Measurements from ENCODE around the gene TRABD2B.

DNA sequence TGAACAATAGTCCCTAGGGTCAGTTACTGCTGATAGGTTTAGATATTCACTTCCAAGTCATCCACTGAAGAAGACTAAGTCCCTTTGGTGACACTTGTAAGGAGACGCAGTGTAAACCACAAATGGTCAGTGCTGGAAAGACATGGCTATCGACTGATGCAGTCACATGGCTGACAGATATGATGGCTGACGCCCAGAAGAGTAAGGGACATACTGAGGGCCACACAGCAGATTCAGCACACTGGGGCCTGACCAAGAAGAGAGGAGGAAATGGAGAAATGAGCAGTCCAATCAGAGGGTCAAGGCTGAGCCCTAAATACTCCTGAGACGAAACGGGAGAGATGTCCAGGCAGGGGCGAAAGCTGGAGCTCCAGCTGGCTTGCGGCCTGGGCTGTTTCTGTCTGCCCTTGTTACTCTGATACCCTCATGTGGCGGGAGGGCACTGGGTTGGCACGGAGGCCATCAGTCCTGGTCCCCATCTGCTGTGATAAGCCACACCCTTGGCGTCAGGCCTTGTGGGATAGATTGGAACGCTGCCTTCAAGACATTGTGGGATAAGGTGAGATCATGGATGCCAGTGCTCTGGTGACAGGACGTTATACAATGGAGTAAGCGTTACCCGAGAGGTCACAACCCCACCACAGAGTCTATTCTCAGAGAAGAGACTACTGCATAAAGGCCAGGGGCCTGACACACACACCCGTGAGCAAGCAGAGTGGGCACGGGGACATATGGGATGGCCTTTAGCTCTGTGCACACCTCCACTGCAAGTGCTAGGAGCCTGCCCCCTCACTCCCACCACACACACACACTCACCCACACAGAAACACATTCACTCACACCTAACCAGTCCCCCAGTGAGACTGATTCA is 158.4 kb downstream of the TRABD2B start:
- TF ChIP-seq NR3C1 (CRISPR knock-in tag; conservative IDR thresholded peaks at IDR 0.05; ENCODE audit: low read depth) (no peak), SP1 (CRISPR knock-in tag; conservative IDR thresholded peaks at IDR 0.05) (no peak), KAT7 (CRISPR knock-in tag; IDR thresholded peaks at IDR 0.05; ENCODE audit: borderline replicate concordance) (no peak), TEAD1 (CRISPR knock-in tag; IDR thresholded peaks at IDR 0.05) (no peak), MLX (CRISPR knock-in tag; IDR thresholded peaks at IDR 0.05) (no peak)
- TF ChIP-seq, protein P1, sequence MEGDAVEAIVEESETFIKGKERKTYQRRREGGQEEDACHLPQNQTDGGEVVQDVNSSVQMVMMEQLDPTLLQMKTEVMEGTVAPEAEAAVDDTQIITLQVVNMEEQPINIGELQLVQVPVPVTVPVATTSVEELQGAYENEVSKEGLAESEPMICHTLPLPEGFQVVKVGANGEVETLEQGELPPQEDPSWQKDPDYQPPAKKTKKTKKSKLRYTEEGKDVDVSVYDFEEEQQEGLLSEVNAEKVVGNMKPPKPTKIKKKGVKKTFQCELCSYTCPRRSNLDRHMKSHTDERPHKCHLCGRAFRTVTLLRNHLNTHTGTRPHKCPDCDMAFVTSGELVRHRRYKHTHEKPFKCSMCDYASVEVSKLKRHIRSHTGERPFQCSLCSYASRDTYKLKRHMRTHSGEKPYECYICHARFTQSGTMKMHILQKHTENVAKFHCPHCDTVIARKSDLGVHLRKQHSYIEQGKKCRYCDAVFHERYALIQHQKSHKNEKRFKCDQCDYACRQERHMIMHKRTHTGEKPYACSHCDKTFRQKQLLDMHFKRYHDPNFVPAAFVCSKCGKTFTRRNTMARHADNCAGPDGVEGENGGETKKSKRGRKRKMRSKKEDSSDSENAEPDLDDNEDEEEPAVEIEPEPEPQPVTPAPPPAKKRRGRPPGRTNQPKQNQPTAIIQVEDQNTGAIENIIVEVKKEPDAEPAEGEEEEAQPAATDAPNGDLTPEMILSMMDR (IDR thresholded peaks at IDR 0.05) = no peak
- TF ChIP-seq, protein P2, sequence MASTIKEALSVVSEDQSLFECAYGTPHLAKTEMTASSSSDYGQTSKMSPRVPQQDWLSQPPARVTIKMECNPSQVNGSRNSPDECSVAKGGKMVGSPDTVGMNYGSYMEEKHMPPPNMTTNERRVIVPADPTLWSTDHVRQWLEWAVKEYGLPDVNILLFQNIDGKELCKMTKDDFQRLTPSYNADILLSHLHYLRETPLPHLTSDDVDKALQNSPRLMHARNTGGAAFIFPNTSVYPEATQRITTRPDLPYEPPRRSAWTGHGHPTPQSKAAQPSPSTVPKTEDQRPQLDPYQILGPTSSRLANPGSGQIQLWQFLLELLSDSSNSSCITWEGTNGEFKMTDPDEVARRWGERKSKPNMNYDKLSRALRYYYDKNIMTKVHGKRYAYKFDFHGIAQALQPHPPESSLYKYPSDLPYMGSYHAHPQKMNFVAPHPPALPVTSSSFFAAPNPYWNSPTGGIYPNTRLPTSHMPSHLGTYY (CRISPR knock-in tag; IDR thresholded peaks at IDR 0.05) = no peak

All from WTC11 (cell line).